ENCODE measurements around the gene SLC6A20. TPM values are rescaled to one million over a fixed set of nuclear protein-coding genes. Genes with fewer than 3 reads are reported as not detected.

Gene SLC6A20
- total RNA-seq, 1 experiment from 2014 or later: 0.89 TPM

- H3K27me3 ChIP-seq (ENCODE audit: insufficient read depth, low read length): no peaks in the 10 kb centered on the region
- no peak overlapping the region for H2AFZ ChIP-seq (ENCODE audit: low read depth, low read length, poor library complexity, severe bottlenecking)
- ChIA-PET POLR2A (no interaction called here), CTCF (no interaction called here), RAD21 (ENCODE audit: low non-redundant PET in 1 of 2, low total read pairs in 2 of 2, uncharacterized antibody in 2 of 2, unreplicated experiment in 2 of 2) (no interaction called here)
- no TSS peak for BruUV-seq (replicated peaks)
- no peaks in the 10 kb centered on the region for H3K79me2 ChIP-seq (ENCODE audit: insufficient read depth, low read length)
- H3K4me3 ChIP-seq (replicated peaks in 1 of 2; ENCODE audit: low read depth in 1 of 2, low read length in 2 of 2): no peak overlapping the region
- no peaks in the 10 kb centered on the region for H3K9me2 ChIP-seq (ENCODE audit: insufficient read depth)
- TF ChIP-seq SRF (IDR thresholded peaks at IDR 0.05; ENCODE audit: low read depth) (no peak), EZH2phosphoT487 (IDR thresholded peaks at IDR 0.05; ENCODE audit: borderline replicate concordance) (no peak), ZBTB33 (IDR thresholded peaks at IDR 0.05; ENCODE audit: extremely low read depth, insufficient replicate concordance, low read length) (no peak), JUND (IDR thresholded peaks at IDR 0.05) (no peak), SIN3A (IDR thresholded peaks at IDR 0.05; ENCODE audit: low read depth) (no peak), CEBPB (IDR thresholded peaks at IDR 0.05; ENCODE audit: low read depth) (no peak), CTCF (IDR thresholded peaks at IDR 0.05 in 2 of 3, conservative IDR thresholded peaks at IDR 0.05 in 1 of 3; ENCODE audit: borderline replicate concordance in 1 of 3, insufficient read depth in 1 of 3, low read depth in 2 of 3, low read length in 2 of 3) (no peak), CBX3 (IDR thresholded peaks at IDR 0.05; ENCODE audit: low read depth) (no peak), ELF1 (IDR thresholded peaks at IDR 0.05; ENCODE audit: borderline replicate concordance, low read depth) (no peak), EZH2 (IDR thresholded peaks at IDR 0.05) (no peak), ZNF274 (IDR thresholded peaks at IDR 0.05; ENCODE audit: low read depth, low read length) (no peak), ZFX (IDR thresholded peaks at IDR 0.05) (no peak), POLR2A (IDR thresholded peaks at IDR 0.05; ENCODE audit: borderline replicate concordance, extremely low read depth, insufficient read depth, insufficient read length) (no peak), RAD21 (IDR thresholded peaks at IDR 0.05; ENCODE audit: low read depth) (no peak), TCF7L2 (IDR thresholded peaks at IDR 0.05; ENCODE audit: borderline replicate concordance, extremely low read depth, insufficient read depth, insufficient read length) (no peak), YY1 (IDR thresholded peaks at IDR 0.05; ENCODE audit: extremely low read depth, insufficient replicate concordance, low read depth, low read length) (no peak), EGR1 (IDR thresholded peaks at IDR 0.05; ENCODE audit: low read depth) (no peak), ATF3 (IDR thresholded peaks at IDR 0.05) (no peak), FOSL1 (IDR thresholded peaks at IDR 0.05; ENCODE audit: low read depth) (no peak), MAX (IDR thresholded peaks at IDR 0.05) (no peak)
- intact Hi-C loops (cut with micrococcal nuclease): no loop called here
- no peak overlapping the region for H3K9ac ChIP-seq (ENCODE audit: low read length)
- H4K20me1 ChIP-seq (ENCODE audit: insufficient read depth): no peaks in the 10 kb centered on the region
- ATAC-seq (no peak), DNase-seq (ENCODE audit: low read depth, low spot score) (no peak)
- no peak overlapping the region for H3K27ac ChIP-seq (ENCODE audit: low read depth, low read length)
- peaks cover 37 to 42% of the 10 kb centered on the region in 2 experiments for H3K4me1 ChIP-seq (ENCODE audit: control insufficient read depth in 1 of 2, insufficient read depth in 2 of 2, low read length in 2 of 2)
- H3K4me2 ChIP-seq (ENCODE audit: low read length): no peak overlapping the region
- H3K36me3 ChIP-seq (ENCODE audit: control insufficient read depth in 1 of 2, insufficient read depth in 2 of 2, low read length in 2 of 2): peaks cover 0 to 2% of the 10 kb centered on the region in 2 experiments; a peak in 1 of 4 replicates
- H3K9me3 ChIP-seq (ENCODE audit: control insufficient read depth in 1 of 2, insufficient read depth in 1 of 2, low read depth in 1 of 2, low read length in 2 of 2): no peaks in the 10 kb centered on the region
These were observed 24.8 kb upstream of the SLC6A20 start for GRCh38 chr3:45821127-45821526.
